Measurements from ENCODE around the gene MCF2L2. TPM values are rescaled to one million over a fixed set of nuclear protein-coding genes. Genes with fewer than 3 reads are reported as not detected.

MCF2L2 gene
- total RNA-seq, 1 donor from 2014 or later, result 0.43 TPM

DNA sequence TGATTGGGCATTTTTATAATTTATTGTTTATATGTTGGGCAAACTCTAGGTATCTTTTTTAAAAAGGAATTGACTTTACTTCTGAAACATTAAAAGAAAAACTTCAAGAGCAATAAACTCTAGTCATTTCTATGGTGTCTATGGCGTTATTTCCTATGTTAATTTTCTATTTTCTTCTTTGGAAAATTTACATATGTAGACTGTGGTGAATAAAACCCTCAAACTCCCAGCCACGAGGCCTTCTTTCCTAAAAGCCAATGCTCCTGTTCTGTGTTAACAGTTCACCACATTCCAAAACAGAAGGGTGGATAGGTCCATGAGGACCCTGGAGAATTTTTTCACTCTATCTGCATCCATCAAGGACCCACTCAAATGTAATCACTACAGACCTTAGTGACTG is 219.6 kb downstream of the MCF2L2 start:
- Mint-ChIP-seq H3K36me3 (ENCODE audit: insufficient read depth) (peaks cover under 1% of the 10 kb centered on the region), H3K27me3 (peaks cover 2% of the 10 kb centered on the region), H3K4me3 (ENCODE audit: low read depth) (no peak overlapping the region), H3K27ac (no peak overlapping the region), H3K9me3 (ENCODE audit: low read depth) (peaks cover 2% of the 10 kb centered on the region), H3K4me1 (ENCODE audit: low read depth) (no peaks in the 10 kb centered on the region)
- TF ChIP-seq, protein P1, sequence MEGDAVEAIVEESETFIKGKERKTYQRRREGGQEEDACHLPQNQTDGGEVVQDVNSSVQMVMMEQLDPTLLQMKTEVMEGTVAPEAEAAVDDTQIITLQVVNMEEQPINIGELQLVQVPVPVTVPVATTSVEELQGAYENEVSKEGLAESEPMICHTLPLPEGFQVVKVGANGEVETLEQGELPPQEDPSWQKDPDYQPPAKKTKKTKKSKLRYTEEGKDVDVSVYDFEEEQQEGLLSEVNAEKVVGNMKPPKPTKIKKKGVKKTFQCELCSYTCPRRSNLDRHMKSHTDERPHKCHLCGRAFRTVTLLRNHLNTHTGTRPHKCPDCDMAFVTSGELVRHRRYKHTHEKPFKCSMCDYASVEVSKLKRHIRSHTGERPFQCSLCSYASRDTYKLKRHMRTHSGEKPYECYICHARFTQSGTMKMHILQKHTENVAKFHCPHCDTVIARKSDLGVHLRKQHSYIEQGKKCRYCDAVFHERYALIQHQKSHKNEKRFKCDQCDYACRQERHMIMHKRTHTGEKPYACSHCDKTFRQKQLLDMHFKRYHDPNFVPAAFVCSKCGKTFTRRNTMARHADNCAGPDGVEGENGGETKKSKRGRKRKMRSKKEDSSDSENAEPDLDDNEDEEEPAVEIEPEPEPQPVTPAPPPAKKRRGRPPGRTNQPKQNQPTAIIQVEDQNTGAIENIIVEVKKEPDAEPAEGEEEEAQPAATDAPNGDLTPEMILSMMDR (IDR thresholded peaks at IDR 0.05; ENCODE audit: unreplicated experiment), result no peak
- no peak for DNase-seq (ENCODE audit: low spot score, unreplicated experiment)

GRCh38 chr3:183208260-183208659 is 220.2 kb downstream of the MCF2L2 start:
- no peak overlapping the region for H3K4me3 Mint-ChIP-seq (ENCODE audit: low read depth)
- DNase-seq (ENCODE audit: low spot score, unreplicated experiment), result no peak
- peaks cover 7% of the 10 kb centered on the region for H3K9me3 Mint-ChIP-seq (ENCODE audit: low read depth)
- peaks cover 2% of the 10 kb centered on the region for H3K27me3 Mint-ChIP-seq
- TF ChIP-seq, protein P1 (IDR thresholded peaks at IDR 0.05; ENCODE audit: unreplicated experiment), result no peak
- no peaks in the 10 kb centered on the region for H3K4me1 Mint-ChIP-seq (ENCODE audit: low read depth)
- H3K27ac Mint-ChIP-seq, result no peak overlapping the region
- H3K36me3 Mint-ChIP-seq (ENCODE audit: insufficient read depth), result peaks cover 3% of the 10 kb centered on the region

- peaks cover 17% of the 10 kb centered on the region for H3K9me3 Mint-ChIP-seq (ENCODE audit: low read depth)
- H3K36me3 Mint-ChIP-seq (ENCODE audit: insufficient read depth), result peaks cover 4% of the 10 kb centered on the region
- no peak for DNase-seq (ENCODE audit: low spot score, unreplicated experiment)
- no peaks in the 10 kb centered on the region for H3K27me3 Mint-ChIP-seq
- no peak overlapping the region for H3K4me3 Mint-ChIP-seq (ENCODE audit: low read depth)
- TF ChIP-seq, protein P1 (IDR thresholded peaks at IDR 0.05; ENCODE audit: unreplicated experiment), result no peak
- no peaks in the 10 kb centered on the region for H3K4me1 Mint-ChIP-seq (ENCODE audit: low read depth)
- no peak overlapping the region for H3K27ac Mint-ChIP-seq
Measured at GRCh38 chr3:183203670-183204069, 224.7 kb downstream of the MCF2L2 start.

DNA sequence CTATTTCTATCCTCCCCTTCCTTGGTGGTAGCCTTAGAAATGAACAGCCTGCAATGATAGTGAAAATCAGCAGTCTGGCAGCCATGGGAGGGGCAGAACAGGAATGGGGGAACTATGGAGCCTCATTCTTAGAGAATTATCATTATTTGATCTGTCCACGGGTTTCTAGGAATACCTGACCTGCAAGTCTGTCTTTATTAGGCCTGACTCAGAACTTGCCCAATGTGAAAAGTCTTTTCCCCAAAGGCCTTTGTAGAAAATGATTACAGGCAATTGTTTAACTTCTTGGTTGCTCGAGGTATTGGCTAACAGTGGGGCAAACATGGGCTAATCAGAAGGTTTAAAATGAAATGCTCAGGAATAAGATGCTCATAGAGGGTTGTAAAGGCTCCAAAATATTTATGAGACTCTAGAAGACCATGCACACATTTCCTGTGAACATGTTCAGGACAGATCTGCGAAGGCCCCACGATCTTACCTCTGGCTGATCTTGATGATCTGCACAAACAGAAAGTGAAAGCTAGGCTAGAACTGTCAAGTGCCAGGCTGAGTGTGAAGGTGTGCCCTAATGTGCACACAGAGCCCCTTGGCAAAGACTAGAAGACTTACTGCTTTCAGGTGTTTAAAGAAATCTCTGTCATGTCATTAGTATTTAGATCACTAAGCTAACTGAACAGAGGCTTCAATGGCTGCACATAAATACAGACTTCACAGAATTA is 226.3 kb downstream of the MCF2L2 start:
- Mint-ChIP-seq H3K27me3 (peaks cover 2% of the 10 kb centered on the region), H3K9me3 (ENCODE audit: low read depth) (peaks cover 20% of the 10 kb centered on the region), H3K36me3 (ENCODE audit: insufficient read depth) (peaks cover 6% of the 10 kb centered on the region), H3K27ac (no peak overlapping the region), H3K4me3 (ENCODE audit: low read depth) (no peak overlapping the region), H3K4me1 (ENCODE audit: low read depth) (no peaks in the 10 kb centered on the region)
- TF ChIP-seq, protein P1 (IDR thresholded peaks at IDR 0.05; ENCODE audit: unreplicated experiment), result no peak
- no peak for DNase-seq (ENCODE audit: low spot score, unreplicated experiment)

GRCh38 chr3:183198939-183199338 is 229.5 kb downstream of the MCF2L2 start:
- Mint-ChIP-seq H3K27me3 (peaks cover 23% of the 10 kb centered on the region), H3K27ac (no peak overlapping the region), H3K4me1 (ENCODE audit: low read depth) (peaks cover 1% of the 10 kb centered on the region), H3K9me3 (ENCODE audit: low read depth) (peaks cover 21% of the 10 kb centered on the region), H3K36me3 (ENCODE audit: insufficient read depth) (peaks cover 6% of the 10 kb centered on the region), H3K4me3 (ENCODE audit: low read depth) (no peak overlapping the region)
- TF ChIP-seq, protein P1 (IDR thresholded peaks at IDR 0.05; ENCODE audit: unreplicated experiment), result no peak
- DNase-seq (ENCODE audit: low spot score, unreplicated experiment), result no peak
